HEK293T (cell line): ENCODE results near the gene ZDHHC18.

Experiments used
- ELF4 ChIP-seq: fragments of 450-650 bp; IDR thresholded peaks from 2 replicates; pipeline ENCODE4 v1.6.1; 2017; ENCODE audit warnings: antibody characterized with exemption
- FOXA1 ChIP-seq: fragments of 450-650 bp; IDR thresholded peaks from 2 replicates; pipeline ENCODE4 v1.6.1; 2016; ENCODE audit warnings: mild to moderate bottlenecking
- FOXM1 ChIP-seq: fragments of 450-650 bp; IDR thresholded peaks from 2 replicates; pipeline ENCODE4 v1.6.1; 2017; ENCODE audit warnings: mild to moderate bottlenecking, borderline replicate concordance
- HDGF ChIP-seq: fragments of 450-650 bp; IDR thresholded peaks from 2 replicates; pipeline ENCODE4 v1.6.1; 2017; ENCODE audit warnings: antibody characterized with exemption, borderline replicate concordance
- NFRKB ChIP-seq: fragments of 450-650 bp; IDR thresholded peaks from 2 replicates; pipeline ENCODE4 v1.6.1; 2016; ENCODE audit warnings: mild to moderate bottlenecking, moderate library complexity
- PKNOX1 ChIP-seq: fragments of 450-650 bp; IDR thresholded peaks from 2 replicates; pipeline ENCODE4 v1.6.1; 2016
- SP1 ChIP-seq: fragments of 450-650 bp; IDR thresholded peaks from 2 replicates; pipeline ENCODE4 v1.6.1; 2017
- SUZ12 ChIP-seq: fragments of 450-650 bp; IDR thresholded peaks from 2 replicates; pipeline ENCODE4 v1.6.1; 2016; ENCODE audit warnings: mild to moderate bottlenecking

GRCh38 chr1:26862781-26863684 is 36.5 kb downstream of the ZDHHC18 start, which contains the start of gene SFN:
- TF ChIP-seq SP1, result no peak
- TF ChIP-seq HDGF, result no peak
- no peak for TF ChIP-seq ELF4
- no peak for TF ChIP-seq FOXM1
- no peak for TF ChIP-seq NFRKB
- TF ChIP-seq SUZ12, result no peak
- no peak for TF ChIP-seq PKNOX1
- TF ChIP-seq FOXA1, result no peak
